Body of pancreas (tissue), 4 donors: ENCODE measurements around the gene SHC4.

ENCODE experiments used
- POLR2A ChIP-seq, 3 donors: fragments of 450-650 bp; IDR thresholded peaks; one replicate each; pipeline ENCODE4 v1.6.1; 2016; ENCODE audit warnings: antibody characterized with exemption in 3 of 3, mild to moderate bottlenecking in 2 of 3
- TF ChIP-seq, protein P1 (sequence below), 7 experiments: fragments of 450-650 bp in 4 of 7; fragments of 200-600 bp in 3 of 7; sonication (generic) in 3 of 7; IDR thresholded peaks; one replicate each; pipeline ENCODE4 v1.5.1; 2016 to 2019; ENCODE audit warnings: antibody characterized with exemption in 7 of 7

DNA sequence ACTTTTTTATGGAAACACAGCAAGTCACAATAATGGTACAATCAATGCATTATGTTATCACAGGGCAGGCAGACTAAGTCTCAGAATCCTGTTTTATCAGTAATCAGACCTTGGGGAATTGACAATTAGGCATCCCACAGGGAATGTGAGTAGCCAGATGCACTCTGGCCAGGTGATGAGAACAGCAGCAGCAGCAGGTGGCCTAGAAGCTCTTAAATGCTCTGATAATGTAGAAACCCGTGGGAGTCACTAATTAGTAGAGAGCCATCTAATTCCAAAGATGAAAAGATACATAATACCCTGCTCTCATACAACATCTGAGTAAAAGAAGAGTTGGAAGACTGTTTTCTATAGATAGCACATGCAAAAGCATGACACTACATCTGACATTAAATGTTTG, 165.4 kb downstream of the SHC4 start:
- TF ChIP-seq, protein P1, sequence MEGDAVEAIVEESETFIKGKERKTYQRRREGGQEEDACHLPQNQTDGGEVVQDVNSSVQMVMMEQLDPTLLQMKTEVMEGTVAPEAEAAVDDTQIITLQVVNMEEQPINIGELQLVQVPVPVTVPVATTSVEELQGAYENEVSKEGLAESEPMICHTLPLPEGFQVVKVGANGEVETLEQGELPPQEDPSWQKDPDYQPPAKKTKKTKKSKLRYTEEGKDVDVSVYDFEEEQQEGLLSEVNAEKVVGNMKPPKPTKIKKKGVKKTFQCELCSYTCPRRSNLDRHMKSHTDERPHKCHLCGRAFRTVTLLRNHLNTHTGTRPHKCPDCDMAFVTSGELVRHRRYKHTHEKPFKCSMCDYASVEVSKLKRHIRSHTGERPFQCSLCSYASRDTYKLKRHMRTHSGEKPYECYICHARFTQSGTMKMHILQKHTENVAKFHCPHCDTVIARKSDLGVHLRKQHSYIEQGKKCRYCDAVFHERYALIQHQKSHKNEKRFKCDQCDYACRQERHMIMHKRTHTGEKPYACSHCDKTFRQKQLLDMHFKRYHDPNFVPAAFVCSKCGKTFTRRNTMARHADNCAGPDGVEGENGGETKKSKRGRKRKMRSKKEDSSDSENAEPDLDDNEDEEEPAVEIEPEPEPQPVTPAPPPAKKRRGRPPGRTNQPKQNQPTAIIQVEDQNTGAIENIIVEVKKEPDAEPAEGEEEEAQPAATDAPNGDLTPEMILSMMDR (IDR thresholded peaks at IDR 0.05) = no peak
- TF ChIP-seq POLR2A (IDR thresholded peaks at IDR 0.05) = no peak
